Activated CD4-positive, alpha-beta T cell treated with anti-CD3 and anti-CD28 coated beads, Interleukin-2, amount 50 U/mL, for 4 hours (primary cell): Measurements from ENCODE around the gene CAGE1.
"Not testable (repeated sequence)": the region's sequence is repeated elsewhere in the genome, so short reads cannot be mapped to it uniquely, and the experiment has no call there.

Source experiments
- DNase-seq, 2 experiments: peaks; one replicate each; pipeline ENCODE4 v3.0.0-alpha.2; 2020

CAGE1 gene

DNA sequence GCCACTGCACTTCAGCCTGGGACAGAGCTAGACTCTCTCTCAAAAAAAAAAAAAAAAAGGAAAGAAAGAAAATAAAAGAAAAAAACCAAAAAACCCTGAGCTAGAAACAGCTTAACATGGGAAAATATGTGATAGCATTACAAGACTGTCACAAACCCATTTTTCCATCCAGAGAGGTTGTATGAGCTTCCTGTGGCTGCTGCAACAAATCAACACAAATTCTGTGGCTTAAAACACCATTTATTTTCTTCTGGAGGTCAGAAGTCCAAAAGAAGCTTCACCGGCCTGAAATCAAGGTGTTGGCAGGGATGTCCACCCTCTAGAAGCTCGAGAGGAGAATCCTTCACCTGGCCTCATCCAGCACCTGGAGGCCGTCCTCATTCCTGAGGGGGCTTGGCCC lies 54.9 kb downstream of the CAGE1 start:
- DNase-seq: no peak

DNA sequence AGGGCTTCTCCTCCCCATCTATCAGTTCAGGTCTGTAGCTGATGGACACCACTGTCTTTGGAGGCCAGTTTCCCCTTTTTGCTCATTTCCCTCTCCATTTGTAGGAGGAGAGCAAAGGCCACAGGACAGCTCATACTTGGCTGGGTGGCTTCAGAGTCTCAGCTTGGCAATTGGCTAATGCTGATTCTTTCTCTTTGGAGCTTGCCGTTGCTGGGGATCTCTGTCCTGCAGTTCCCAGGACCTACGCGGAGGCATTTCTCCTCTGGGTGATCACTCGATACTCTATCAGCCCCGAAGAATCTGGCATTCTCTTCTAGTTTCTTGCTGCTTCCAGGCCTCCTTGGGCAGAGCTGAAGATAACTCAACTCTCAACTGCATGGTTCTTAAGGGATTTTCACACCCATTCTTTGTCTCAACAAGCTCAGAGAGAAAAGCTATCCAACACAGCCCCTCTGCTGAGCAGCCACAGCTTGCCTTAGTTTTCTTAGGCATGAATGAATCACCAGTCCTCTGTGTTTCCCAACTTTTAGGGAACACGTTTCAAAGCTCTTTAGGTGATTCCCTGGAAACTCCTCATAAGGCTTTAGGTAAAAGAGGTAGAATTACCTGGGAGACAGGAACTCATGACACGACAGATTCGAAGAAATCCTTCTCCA lies 57.3 kb downstream of the CAGE1 start:
- DNase-seq: no peak

DNA sequence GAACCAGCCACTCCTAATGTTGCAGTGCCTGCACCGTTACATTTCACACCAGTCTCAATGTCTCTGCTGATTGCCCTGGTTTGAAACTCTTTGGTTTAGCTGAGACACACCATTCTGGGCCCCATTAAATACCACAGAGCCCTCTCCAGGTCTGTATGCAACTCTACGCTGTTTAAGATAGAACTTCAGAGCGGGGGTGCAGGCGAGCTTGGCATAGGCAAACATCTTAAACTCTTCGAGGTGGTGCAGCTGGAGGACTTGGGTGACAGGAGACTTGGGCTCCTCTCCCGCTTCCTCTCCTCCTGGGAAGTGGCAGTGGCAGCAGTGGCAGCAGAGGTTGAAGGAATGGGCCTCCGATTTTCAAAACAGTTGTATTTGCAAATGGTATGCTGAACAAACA lies 58.1 kb downstream of the CAGE1 start:
- DNase-seq: no peak

DNA sequence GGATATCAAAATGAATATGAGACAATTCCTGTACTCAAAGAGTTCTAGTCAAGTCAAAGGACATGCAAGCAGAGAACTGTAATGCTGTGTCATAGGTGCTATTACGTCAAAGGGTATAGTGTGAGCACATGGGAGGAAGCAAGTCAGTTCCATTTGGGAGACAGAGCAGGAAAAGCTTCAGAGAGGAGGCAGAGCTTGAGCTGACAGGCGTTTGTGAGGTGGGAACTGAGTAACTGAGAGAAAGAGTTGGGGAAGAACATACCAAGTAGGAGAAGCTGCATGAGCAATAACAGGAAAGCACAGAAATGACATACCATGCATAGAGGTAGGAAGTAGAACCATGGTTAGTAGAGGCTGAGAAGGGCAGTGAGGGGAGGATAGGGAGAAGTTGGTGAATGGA lies 61.3 kb downstream of the CAGE1 start:
- no peak for DNase-seq

DNA sequence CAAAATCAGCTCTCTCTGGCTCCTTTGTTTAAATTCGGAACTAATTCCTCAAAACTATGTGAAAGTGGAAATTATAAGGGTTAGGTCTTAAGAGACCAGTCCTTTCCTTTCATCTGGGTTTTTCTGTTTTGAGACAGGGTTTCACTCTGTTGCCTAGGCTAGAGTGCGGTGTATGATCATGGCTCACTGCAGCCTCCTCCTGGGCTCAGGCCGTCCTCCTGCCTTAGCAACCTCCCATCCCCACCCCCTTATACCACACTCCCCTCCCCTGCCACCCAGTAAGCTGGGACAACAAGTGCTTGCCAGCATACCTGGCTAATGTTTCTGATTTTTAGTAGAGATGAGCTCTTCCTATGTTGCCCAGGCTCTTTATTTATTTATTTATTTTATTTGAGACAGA lies 63.8 kb downstream of the CAGE1 start:
- no peak for DNase-seq

DNA sequence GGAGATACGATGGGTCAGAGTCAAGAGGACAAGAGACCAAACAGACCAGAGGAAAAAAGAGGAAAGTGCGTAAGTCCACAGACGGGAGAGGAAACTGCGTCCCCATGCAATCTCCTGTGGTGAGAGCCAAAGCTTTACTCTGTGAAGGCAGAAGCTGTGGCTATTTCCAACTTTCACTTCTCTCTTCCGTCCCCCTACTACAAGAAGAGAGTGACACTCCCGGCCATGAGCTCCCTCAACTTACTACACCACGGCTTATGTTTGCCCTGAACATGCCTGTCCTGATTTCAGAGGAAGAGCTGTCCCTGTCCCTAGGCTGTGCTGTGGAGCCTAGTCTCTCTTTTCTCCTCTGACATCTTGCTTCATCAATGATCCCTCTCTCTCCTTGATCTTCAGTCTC lies 65.0 kb downstream of the CAGE1 start:
- no peak for DNase-seq

DNA sequence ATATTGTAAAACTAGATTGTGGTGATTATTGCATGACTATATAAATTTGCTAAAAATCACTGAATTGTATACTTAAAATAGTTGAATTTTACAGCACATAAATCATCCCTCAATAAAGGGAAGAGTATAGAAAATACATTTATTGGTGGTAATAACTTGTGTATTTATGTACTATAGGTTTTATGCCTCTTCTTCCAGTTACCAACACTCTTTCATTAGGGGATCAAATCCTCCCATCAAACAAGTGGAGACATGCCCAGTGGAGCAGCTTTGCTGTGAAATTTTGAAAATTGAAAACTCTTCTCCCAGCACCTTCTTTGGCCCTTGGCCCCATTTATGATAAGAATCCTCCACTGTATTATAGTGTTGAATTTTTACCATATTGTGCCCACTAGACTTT lies 66.5 kb downstream of the CAGE1 start:
- DNase-seq: no peak

DNA sequence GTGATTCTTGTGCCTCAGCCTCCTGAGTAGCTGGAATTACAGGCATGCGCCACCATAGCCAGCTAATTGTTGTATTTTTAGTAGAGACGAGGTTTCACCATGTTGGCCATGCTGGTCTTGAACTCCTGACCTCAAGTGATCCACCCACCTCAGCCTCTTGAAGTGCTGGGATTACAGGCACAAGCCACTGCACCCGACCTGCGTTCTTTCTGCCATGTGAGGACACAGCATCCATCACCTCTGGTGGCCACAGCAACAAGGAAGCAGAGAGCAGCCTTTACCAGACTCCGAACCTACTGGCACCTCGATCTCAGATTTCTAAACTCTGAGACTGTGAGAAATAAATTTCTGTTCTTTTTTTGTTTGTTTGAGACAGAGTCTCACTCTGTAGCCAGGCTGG lies 67.7 kb downstream of the CAGE1 start:
- DNase-seq: not testable (repeated sequence)

DNA sequence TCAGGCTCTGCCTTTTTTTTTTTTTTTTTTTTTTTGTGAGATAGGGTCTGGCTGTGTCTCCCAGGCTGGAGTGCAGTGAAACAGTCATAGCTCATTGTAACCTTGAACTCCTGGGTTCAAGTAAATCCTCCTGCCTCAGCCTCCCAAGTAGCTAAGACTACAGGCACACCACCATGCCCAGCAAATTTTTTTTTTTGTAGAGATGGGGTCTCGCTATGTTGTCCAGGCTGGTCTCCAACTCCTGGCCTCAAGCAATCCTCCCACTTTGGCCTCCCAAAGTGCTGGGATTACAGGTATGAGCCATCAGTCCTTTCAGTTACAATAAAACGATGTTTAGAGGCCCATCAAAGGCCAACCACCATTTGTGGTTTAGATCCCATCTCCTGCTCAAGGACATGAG lies 70.1 kb downstream of the CAGE1 start:
- not testable (repeated sequence) for DNase-seq

DNA sequence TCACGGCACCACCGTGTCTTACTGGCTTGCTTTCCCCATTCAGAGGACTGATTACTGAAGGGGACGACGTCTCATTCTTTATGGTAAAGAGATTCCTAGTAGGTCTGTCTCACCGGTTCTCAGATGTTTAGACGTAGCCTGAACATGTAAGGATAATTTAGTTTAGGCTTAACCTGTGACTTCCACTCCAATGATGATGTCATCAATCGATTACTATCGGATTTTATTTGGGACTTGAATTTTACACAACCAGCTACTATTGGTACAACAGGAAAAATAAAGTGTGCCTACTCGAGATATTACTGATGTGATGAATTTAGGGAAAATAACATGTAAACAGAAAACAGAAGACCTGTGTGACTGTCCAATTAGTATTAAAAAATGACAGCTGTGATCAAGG lies 72.0 kb downstream of the CAGE1 start:
- no peak for DNase-seq

DNA sequence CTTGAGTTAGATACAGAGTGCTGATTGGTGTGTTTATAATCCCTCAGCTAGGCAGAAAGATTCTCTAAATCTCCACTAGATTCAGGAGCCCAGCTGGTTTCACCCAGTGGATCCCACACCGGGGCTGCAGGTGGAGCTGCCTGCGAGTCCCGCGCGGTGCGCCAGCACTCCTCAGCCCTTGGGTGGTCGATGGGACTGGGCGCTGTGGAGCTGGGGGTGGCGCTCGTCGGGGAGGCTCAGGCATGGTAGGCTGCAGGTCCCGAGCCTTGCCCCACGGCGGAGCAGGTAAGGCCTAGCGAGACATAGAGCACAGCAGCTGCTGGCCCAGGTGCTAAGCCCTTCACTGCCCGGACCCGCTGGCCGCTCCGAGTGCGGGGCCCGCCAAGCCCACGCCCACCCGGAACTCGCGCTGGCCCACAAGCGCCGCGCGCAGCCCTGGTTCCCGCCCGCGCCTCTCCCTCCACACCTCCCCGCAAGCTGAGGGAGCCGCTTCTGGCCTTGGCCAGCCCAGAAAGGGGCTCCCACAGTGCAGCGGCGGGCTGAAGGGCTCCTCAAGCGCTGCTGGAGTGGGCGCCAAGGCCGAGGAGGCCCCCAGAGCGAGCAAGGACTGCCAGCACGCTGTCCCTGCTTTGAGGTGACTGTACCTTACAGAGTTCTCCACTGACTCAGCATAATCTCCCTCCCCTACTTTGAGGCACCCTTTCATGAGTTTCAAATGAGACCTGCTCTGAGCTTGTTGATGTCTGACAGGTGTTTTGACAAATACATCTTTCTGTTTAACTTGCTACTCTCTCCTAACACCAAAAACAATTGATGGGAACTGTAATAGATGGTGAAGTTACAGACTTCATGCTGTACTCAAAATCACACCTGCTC lies 72.6 kb downstream of the CAGE1 start:
- no peak for DNase-seq

DNA sequence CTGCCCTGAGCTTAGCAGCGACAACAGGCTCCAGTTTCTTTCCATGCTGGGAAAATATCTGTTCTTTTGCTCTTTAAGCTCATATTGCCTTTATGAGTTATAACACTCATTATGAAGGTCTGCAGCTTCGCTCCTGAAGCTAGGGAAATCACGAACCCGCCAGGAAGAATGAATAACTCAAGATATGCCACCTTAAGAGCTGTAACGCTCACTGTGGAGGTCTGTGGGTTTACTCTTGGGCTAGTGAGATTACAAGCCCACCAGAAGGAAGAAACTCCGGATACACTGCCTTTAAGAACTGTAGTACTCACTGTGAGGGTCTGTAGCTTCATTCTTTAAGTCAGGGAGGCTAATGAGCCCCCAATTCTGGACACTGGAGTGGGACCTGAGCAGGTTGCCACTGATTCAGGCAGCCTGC lies 73.6 kb downstream of the CAGE1 start:
- DNase-seq: no peak

DNA sequence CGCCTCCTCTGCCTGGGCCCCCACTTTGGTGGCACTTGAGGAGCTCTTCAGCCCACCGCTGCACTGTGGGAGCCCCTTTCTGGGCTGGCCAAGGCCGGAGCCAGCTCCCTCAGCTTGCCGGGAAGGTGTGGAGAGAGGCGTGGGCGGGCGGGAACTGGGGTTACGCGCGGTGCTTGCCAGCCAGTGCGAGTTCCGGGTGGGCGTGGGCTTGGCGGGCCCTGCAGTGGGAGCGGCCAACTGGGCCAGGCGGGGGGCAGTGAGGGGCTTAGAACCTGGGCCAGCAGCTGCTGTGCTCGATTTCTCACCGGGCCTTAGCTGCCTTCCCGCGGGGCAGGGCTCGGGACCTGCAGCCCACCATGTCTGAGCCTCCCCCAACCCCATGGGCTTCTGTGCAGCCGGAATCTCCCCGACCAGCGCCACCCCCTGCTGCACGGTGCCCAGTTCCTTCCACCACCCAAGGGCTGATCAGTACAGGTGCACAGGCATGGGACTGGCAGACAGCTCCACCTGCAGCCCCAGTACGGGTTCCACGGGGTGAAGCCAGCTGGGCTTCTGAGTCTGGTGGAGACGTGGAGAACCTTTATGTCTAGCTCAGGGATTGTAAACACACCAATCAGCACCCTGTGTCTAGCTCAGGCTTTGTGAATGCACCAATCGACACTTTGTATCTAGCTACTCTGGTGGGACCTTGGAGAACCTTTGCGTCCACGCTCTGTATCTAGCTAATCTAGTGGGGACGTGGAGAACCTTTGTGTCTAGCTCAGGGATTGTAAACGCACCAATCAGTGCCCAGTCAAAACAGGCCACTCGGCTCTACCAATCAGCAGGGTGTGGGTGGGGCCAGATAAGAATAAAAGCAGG lies 74.2 kb downstream of the CAGE1 start:
- DNase-seq: not testable (repeated sequence)

DNA sequence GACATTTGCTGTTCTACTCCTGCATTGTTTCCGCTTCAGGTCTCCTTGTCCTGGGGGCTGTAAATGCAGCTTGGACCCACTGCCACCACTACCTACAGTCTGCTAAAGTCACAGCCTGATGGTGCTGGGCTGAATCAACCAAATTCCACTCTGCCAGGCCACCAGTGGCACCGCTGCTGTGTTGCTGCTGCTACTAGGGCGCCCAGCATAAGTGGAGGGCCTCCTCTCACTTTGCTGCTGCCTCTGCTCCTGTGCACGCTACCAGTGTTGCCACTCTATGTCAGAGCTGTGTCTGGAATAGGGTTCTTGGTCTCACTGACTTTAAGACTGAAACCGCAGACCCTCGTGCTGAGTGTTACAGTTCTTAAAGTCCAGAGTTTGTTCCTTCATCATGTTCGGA lies 75.1 kb downstream of the CAGE1 start:
- DNase-seq: no peak

DNA sequence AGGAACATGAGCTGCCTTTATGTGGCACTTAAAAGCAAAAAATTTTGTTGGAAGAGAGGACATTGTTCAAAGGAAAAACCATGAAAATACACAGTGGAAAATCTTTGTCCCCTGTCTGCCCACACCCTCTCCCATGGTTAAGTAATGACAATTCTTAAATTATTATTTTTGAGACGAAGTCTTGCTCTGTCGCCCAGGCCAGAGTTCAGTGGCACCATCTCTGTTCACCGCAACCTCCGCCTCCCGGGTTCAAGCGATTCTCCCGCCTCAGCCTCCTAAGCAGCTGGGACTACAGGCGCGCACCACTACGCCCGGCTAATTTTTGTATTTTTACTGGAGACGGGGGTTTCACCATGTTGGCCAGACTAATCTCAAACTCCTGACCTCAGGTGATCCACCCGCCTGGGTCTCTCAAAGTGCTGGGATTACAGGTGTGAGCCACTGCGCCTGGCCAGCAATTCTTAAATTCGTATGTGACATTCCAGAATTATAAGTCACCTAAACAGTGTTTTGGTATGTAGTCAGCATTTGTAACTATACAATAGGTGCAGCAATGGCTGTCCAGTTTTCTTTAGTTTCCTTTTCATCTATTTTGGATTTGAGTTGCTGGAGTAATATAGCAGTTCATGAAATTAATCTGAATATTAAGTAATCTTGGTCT lies 75.9 kb downstream of the CAGE1 start:
- DNase-seq: no peak

DNA sequence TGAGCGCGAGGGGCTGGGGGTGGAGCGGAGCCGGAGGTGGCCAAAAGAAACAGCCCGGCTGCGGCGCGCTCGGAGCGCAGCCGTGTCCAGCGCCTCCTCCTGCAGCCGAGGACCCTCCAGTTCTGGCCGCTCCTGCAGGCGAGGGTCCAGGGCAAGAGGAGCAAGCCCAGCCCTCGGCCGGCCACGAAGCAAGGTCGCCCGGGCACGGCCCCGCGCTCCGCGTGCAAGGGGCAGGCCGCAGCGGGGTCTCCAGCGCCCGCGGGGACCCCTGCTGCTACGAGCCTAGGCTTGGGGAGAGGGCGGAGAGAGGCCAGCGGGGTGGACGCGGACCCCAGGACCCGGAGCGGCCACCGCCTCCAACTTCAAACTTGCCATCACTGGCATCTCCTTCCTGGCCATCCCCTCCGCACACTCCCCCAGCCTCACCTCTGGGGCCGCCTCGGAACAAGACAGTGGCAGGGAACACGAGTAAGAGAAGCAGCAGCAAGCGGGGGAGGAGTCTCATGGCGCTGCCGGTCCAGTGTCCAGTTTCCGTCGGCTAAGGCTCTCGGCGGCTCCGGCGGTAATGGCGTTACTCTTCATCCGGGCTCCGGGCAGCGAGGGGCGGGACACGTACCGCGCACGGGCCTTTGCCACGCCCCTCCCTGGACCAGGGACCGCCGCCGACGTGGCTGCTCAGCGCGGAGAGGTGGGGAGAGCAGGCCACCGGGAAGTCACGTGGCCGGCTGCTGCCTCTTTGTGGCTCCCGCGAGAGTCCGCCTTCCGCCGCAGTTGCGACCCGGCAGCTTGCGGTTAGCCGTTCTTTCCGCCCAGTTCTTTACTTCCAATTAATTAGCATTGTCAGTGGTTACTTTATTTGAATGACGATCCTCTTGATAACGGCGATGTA lies 76.7 kb downstream of the CAGE1 start, which contains the start of gene SSR1:
TSS of gene SSR1 (minus strand) at position 584 of the 889 bp plus-strand sequence. CDS start at position 505, 79 bp downstream.
- peak; percentile 88 to 91 for DNase-seq

DNA sequence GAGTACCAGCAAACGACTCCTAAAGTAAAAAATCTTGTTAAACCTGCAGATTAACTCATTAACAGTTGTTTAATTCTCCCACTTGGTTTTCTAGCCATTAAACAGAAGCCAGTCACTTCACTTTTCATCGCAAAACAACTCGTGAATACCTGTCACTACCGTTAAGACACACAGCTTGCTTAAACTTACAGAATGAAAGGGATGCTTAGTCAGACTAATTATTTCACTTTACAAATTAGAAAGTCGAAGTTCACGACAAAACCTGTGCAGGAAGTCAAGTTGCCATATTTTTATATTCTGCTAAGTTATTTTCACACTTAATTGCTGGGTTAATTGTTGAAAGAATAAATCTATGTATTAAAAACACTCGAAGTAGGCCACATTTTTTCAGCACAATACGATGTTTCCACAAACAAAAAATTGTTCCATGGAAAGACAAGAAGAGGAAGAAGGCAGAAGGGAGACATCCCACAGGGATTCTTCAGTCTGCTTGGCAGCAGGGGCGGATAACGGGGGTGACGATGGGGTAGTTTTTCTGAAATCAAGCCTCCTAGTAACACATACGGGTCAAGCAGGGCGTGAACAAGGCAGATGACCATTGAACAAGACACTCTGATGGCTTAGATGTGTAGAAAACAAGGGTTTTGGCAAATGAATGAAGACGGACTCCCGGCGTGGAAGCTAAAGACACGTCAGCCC lies 77.5 kb downstream of the CAGE1 start:
- DNase-seq: no peak

DNA sequence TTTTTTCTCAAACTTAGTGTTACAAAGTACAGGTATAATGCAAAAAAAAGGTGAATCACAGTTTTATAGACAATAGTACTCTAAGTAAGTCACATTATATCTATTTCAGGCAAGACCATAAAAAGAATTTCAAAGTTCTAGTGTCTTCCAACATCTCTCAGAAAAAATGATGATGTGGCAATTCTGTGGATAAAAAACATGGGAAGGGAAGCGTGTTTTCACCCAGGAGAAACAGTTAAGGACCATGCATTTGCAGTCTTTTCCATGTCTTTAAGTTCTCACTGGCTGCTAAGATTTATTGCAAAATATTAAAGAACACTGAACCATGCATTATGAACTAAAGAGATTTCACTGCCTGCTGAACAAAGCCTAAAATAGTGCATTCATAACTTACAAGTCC lies 78.4 kb downstream of the CAGE1 start:
- DNase-seq: no peak

DNA sequence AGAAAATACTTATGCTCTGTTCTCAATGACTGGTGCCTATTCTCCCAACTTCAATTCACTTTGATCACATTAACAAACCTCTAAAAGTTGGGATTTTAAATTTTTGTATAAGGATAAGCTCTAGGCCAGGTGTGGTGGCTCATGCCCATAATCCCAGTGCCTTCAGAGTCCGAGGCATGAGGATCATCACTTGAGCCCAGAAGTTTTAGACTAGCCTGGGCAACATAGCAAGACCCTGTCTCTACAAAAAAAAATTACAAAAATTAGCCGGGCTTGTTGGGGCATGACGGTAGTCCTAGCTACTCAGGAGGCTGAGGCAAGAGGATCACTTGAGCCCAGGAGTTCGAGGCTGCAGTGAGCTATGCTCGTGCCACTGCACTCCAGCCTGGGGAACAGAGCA lies 80.5 kb downstream of the CAGE1 start:
- DNase-seq: no peak

DNA sequence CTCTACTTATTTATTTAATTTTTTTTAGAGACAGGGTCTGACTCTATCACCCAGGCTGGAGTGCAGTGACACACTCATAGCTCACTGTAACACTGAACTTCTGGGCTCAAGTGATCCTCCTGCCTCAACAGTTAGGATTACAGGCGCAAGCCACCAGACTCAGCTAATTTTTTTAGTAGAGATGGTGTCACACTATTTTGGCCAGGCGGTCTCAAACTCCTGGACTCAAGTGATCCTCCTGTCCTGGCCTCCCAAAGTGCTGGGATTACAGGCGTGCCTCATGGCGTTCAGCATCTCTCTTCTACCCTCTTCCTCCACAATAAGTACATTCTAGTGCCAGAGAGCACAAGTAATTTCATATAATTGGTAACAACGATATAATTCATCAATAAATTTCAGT lies 82.0 kb downstream of the CAGE1 start:
- DNase-seq: no peak

DNA sequence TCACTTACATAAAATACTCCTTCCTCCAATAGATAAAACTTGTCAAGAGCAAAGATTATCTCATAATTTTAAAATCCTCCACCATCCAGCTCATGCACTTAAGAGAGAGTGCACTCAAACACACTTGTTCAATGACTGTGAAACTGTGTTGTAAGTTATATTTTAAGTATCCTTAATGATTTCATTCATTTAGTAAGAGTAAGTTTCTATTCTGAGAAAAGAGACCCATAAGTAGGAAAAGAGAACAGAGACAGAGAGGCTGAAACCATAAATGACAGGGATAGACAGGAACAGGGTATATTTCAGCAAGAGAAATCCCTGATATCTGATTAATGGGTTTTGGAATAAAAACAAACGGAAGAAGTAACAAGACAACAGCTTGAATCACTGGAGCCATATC lies 84.7 kb downstream of the CAGE1 start:
- no peak for DNase-seq
